ENCODE results near the gene CPLX1.

CPLX1 gene

GRCh38 chr4:866761-867390 is 40.9 kb upstream of the CPLX1 start:
- no peaks in the 10 kb centered on the region for H3K27me3 ChIP-seq (ENCODE audit: control insufficient read depth in 5 of 5, insufficient read depth in 4 of 5, low read length in 5 of 5)
- no peaks in the 10 kb centered on the region for H3K9me3 ChIP-seq (ENCODE audit: control insufficient read depth in 5 of 5, low read length in 5 of 5)
- peaks cover 6 to 97% (median 86%) of the 10 kb centered on the region in 5 donors for H3K36me3 ChIP-seq (ENCODE audit: control insufficient read depth in 5 of 5, insufficient read depth in 5 of 5, low read length in 5 of 5)
- H3K27ac ChIP-seq (ENCODE audit: low read depth, low read length), result no peak overlapping the region
- peaks cover 0 to under 1% (median 0%) of the 10 kb centered on the region in 5 donors for H3K4me1 ChIP-seq (ENCODE audit: control insufficient read depth in 5 of 5, insufficient read depth in 5 of 5, low read length in 5 of 5)
- H3K4me3 ChIP-seq (ENCODE audit: low read depth in 1 of 5, low read length in 5 of 5), result no peak overlapping the region
- H3K9ac ChIP-seq (ENCODE audit: low read length in 5 of 5), result no peak overlapping the region

GRCh38 chr4:866068-866760 is 40.3 kb upstream of the CPLX1 start:
- Histone ChIP-seq H3K27ac (ENCODE audit: low read depth, low read length) (no peak overlapping the region), H3K4me1 (ENCODE audit: control insufficient read depth in 5 of 5, insufficient read depth in 5 of 5, low read length in 5 of 5) (no peaks in the 10 kb centered on the region), H3K4me3 (ENCODE audit: low read depth in 1 of 5, low read length in 5 of 5) (no peak overlapping the region), H3K36me3 (ENCODE audit: control insufficient read depth in 5 of 5, insufficient read depth in 5 of 5, low read length in 5 of 5) (peaks cover 6 to 97% (median 89%) of the 10 kb centered on the region in 5 donors), H3K9ac (ENCODE audit: low read length in 5 of 5) (no peak overlapping the region), H3K9me3 (ENCODE audit: control insufficient read depth in 5 of 5, low read length in 5 of 5) (no peaks in the 10 kb centered on the region), H3K27me3 (ENCODE audit: control insufficient read depth in 5 of 5, insufficient read depth in 4 of 5, low read length in 5 of 5) (no peaks in the 10 kb centered on the region)

- Histone ChIP-seq H3K9ac (ENCODE audit: low read length in 5 of 5) (no peak overlapping the region), H3K27ac (ENCODE audit: low read depth, low read length) (no peak overlapping the region), H3K27me3 (ENCODE audit: control insufficient read depth in 5 of 5, insufficient read depth in 4 of 5, low read length in 5 of 5) (no peaks in the 10 kb centered on the region), H3K9me3 (ENCODE audit: control insufficient read depth in 5 of 5, low read length in 5 of 5) (no peaks in the 10 kb centered on the region), H3K4me1 (ENCODE audit: control insufficient read depth in 5 of 5, insufficient read depth in 5 of 5, low read length in 5 of 5) (no peaks in the 10 kb centered on the region), H3K4me3 (ENCODE audit: low read depth in 1 of 5, low read length in 5 of 5) (no peak overlapping the region), H3K36me3 (ENCODE audit: control insufficient read depth in 5 of 5, insufficient read depth in 5 of 5, low read length in 5 of 5) (peaks cover 6 to 97% (median 92%) of the 10 kb centered on the region in 5 donors)
These were observed 39.6 kb upstream of the CPLX1 start for GRCh38 chr4:865572-865971.

GRCh38 chr4:865121-865465 is 39.2 kb upstream of the CPLX1 start:
- Histone ChIP-seq H3K9ac (ENCODE audit: low read length in 5 of 5) (no peak overlapping the region), H3K27me3 (ENCODE audit: control insufficient read depth in 5 of 5, insufficient read depth in 4 of 5, low read length in 5 of 5) (no peaks in the 10 kb centered on the region), H3K27ac (ENCODE audit: low read depth, low read length) (no peak overlapping the region), H3K4me1 (ENCODE audit: control insufficient read depth in 5 of 5, insufficient read depth in 5 of 5, low read length in 5 of 5) (no peaks in the 10 kb centered on the region), H3K4me3 (ENCODE audit: low read depth in 1 of 5, low read length in 5 of 5) (no peak overlapping the region), H3K36me3 (ENCODE audit: control insufficient read depth in 5 of 5, insufficient read depth in 5 of 5, low read length in 5 of 5) (peaks cover 6 to 97% (median 91%) of the 10 kb centered on the region in 5 donors), H3K9me3 (ENCODE audit: control insufficient read depth in 5 of 5, low read length in 5 of 5) (no peaks in the 10 kb centered on the region)

GRCh38 chr4:864456-865120 is 38.7 kb upstream of the CPLX1 start:
- Histone ChIP-seq H3K4me1 (ENCODE audit: control insufficient read depth in 5 of 5, insufficient read depth in 5 of 5, low read length in 5 of 5) (no peaks in the 10 kb centered on the region), H3K27me3 (ENCODE audit: control insufficient read depth in 5 of 5, insufficient read depth in 4 of 5, low read length in 5 of 5) (no peaks in the 10 kb centered on the region), H3K4me3 (ENCODE audit: low read depth in 1 of 5, low read length in 5 of 5) (no peak overlapping the region), H3K9me3 (ENCODE audit: control insufficient read depth in 5 of 5, low read length in 5 of 5) (no peaks in the 10 kb centered on the region), H3K36me3 (ENCODE audit: control insufficient read depth in 5 of 5, insufficient read depth in 5 of 5, low read length in 5 of 5) (peaks cover 6 to 97% (median 90%) of the 10 kb centered on the region in 5 donors), H3K9ac (ENCODE audit: low read length in 5 of 5) (no peak overlapping the region), H3K27ac (ENCODE audit: low read depth, low read length) (no peak overlapping the region)

GRCh38 chr4:860561-860960 is 34.6 kb upstream of the CPLX1 start:
- no peaks in the 10 kb centered on the region for H3K4me1 ChIP-seq (ENCODE audit: control insufficient read depth in 5 of 5, insufficient read depth in 5 of 5, low read length in 5 of 5)
- no peak overlapping the region for H3K27ac ChIP-seq (ENCODE audit: low read depth, low read length)
- no peak overlapping the region for H3K9ac ChIP-seq (ENCODE audit: low read length in 5 of 5)
- H3K4me3 ChIP-seq (ENCODE audit: low read depth in 1 of 5, low read length in 5 of 5), result no peak overlapping the region
- no peaks in the 10 kb centered on the region for H3K27me3 ChIP-seq (ENCODE audit: control insufficient read depth in 5 of 5, insufficient read depth in 4 of 5, low read length in 5 of 5)
- peaks cover 6 to 96% (median 84%) of the 10 kb centered on the region in 5 donors for H3K36me3 ChIP-seq (ENCODE audit: control insufficient read depth in 5 of 5, insufficient read depth in 5 of 5, low read length in 5 of 5)
- H3K9me3 ChIP-seq (ENCODE audit: control insufficient read depth in 5 of 5, low read length in 5 of 5), result no peaks in the 10 kb centered on the region

- Histone ChIP-seq H3K36me3 (ENCODE audit: control insufficient read depth in 5 of 5, insufficient read depth in 5 of 5, low read length in 5 of 5) (peaks cover 6 to 92% (median 76%) of the 10 kb centered on the region in 5 donors), H3K9ac (ENCODE audit: low read length in 5 of 5) (no peak overlapping the region), H3K4me1 (ENCODE audit: control insufficient read depth in 5 of 5, insufficient read depth in 5 of 5, low read length in 5 of 5) (no peaks in the 10 kb centered on the region), H3K27ac (ENCODE audit: low read depth, low read length) (no peak overlapping the region), H3K27me3 (ENCODE audit: control insufficient read depth in 5 of 5, insufficient read depth in 4 of 5, low read length in 5 of 5) (no peaks in the 10 kb centered on the region), H3K9me3 (ENCODE audit: control insufficient read depth in 5 of 5, low read length in 5 of 5) (no peaks in the 10 kb centered on the region), H3K4me3 (ENCODE audit: low read depth in 1 of 5, low read length in 5 of 5) (no peak overlapping the region)
These were observed 33.6 kb upstream of the CPLX1 start for GRCh38 chr4:859496-859895.

GRCh38 chr4:858831-859451 is 33.0 kb upstream of the CPLX1 start:
- Histone ChIP-seq H3K27ac (ENCODE audit: low read depth, low read length) (no peak overlapping the region), H3K27me3 (ENCODE audit: control insufficient read depth in 5 of 5, insufficient read depth in 4 of 5, low read length in 5 of 5) (no peaks in the 10 kb centered on the region), H3K9ac (ENCODE audit: low read length in 5 of 5) (no peak overlapping the region), H3K4me1 (ENCODE audit: control insufficient read depth in 5 of 5, insufficient read depth in 5 of 5, low read length in 5 of 5) (no peaks in the 10 kb centered on the region), H3K36me3 (ENCODE audit: control insufficient read depth in 5 of 5, insufficient read depth in 5 of 5, low read length in 5 of 5) (peaks cover 6 to 90% (median 77%) of the 10 kb centered on the region in 5 donors), H3K4me3 (ENCODE audit: low read depth in 1 of 5, low read length in 5 of 5) (no peak overlapping the region), H3K9me3 (ENCODE audit: control insufficient read depth in 5 of 5, low read length in 5 of 5) (no peaks in the 10 kb centered on the region)

- no peaks in the 10 kb centered on the region for H3K27me3 ChIP-seq (ENCODE audit: control insufficient read depth in 5 of 5, insufficient read depth in 4 of 5, low read length in 5 of 5)
- H3K4me1 ChIP-seq (ENCODE audit: control insufficient read depth in 5 of 5, insufficient read depth in 5 of 5, low read length in 5 of 5), result no peaks in the 10 kb centered on the region
- no peaks in the 10 kb centered on the region for H3K9me3 ChIP-seq (ENCODE audit: control insufficient read depth in 5 of 5, low read length in 5 of 5)
- H3K9ac ChIP-seq (ENCODE audit: low read length in 5 of 5), result no peak overlapping the region
- no peak overlapping the region for H3K4me3 ChIP-seq (ENCODE audit: low read depth in 1 of 5, low read length in 5 of 5)
- peaks cover 4 to 86% (median 73%) of the 10 kb centered on the region in 5 donors for H3K36me3 ChIP-seq (ENCODE audit: control insufficient read depth in 5 of 5, insufficient read depth in 5 of 5, low read length in 5 of 5)
- H3K27ac ChIP-seq (ENCODE audit: low read depth, low read length), result no peak overlapping the region
These were observed 32.1 kb upstream of the CPLX1 start for GRCh38 chr4:858041-858481.

- Histone ChIP-seq H3K9me3 (ENCODE audit: control insufficient read depth in 5 of 5, low read length in 5 of 5) (no peaks in the 10 kb centered on the region), H3K4me3 (ENCODE audit: low read depth in 1 of 5, low read length in 5 of 5) (no peak overlapping the region), H3K36me3 (ENCODE audit: control insufficient read depth in 5 of 5, insufficient read depth in 5 of 5, low read length in 5 of 5) (peaks cover 0 to 85% (median 69%) of the 10 kb centered on the region in 5 donors), H3K27me3 (ENCODE audit: control insufficient read depth in 5 of 5, insufficient read depth in 4 of 5, low read length in 5 of 5) (no peaks in the 10 kb centered on the region), H3K27ac (ENCODE audit: low read depth, low read length) (no peak overlapping the region), H3K4me1 (ENCODE audit: control insufficient read depth in 5 of 5, insufficient read depth in 5 of 5, low read length in 5 of 5) (no peaks in the 10 kb centered on the region), H3K9ac (ENCODE audit: low read length in 5 of 5) (no peak overlapping the region)
These were observed 31.5 kb upstream of the CPLX1 start for GRCh38 chr4:857461-857860.
